HG03159 (cell line): ENCODE results near the gene HDAC9.
A peak's percentile ranks its signal among the peaks of the same experiment; 100 is the strongest.

Experiments
- ATAC-seq: cut with Tn5 transposase; IDR thresholded peaks from one replicate; pipeline ENCODE4 v1.9.1; 2021; ENCODE audit warnings: mild to moderate bottlenecking, moderate library complexity; ENCODE audit not compliant: unreplicated experiment

Gene HDAC9

DNA sequence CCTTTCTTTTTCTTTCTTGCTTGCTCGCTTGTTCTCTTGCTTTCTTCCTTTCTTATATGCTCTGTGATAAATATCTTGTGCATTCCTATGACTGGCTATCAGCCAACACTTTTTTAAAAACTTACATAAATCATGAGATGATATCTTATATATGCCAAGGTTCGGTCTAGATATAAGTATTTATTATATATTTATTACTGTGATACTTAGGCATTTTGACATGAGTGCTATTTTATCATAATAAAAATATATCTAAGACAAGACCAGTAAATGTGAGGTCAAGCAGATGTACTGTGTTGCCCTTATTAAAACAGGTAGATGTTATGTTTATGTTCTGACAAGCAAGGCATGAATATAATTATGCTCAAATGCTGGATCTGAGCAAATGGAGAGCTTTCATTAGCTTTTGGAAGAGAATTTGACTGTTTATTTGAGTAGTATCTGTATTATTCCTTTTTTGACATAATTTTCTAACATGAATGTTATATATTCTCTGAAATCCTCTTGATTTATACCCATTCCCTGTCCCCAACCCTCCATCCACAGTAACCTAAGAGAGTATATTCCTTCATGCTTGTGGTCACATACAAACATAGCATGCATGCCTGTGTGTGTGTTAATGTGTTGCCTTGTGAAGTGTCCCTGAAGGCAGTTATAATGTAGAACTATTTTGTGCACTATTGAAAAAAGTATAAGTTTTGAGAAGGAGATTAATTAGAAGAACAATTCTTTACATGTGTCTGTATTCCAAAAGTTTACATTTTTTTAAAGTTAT lies 158.0 kb downstream of the HDAC9 start:
- no peak for ATAC-seq

DNA sequence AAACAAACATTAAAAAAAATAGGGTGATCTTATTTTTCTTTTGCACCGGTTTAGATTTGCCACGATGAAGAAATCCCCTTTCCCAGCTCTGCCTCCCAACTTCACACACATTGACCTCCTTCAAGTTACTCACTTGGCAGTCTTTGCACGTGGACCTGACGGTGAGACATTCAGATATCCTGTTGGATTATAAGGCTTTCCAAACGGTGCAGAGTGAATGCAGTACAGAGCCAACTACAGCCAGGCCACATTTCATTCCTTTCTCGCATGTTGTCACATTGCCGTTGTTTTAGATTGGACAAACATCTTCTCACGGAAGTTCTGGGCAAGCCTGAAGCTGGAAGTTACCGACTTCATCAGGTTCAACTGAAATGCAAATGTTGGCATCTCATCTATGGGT lies 159.2 kb downstream of the HDAC9 start:
- ATAC-seq = no peak

DNA sequence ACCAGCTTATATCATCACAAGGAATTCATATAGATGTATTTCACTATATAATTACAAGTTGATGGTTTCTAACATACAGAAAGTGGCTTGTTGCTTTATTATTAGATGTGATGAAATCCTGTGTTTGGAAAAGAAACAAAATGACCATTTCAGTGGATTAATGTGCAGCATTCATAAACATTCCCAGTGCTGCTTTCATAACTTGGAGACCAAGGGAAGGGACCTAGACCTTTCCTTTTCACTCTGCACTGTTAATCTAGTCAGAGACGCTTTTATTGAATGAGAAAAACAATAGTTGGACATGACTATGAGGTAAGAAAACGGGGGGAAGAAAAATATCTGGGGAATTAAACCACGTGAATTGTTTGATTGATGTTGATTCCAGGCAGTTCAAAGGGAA lies 160.0 kb downstream of the HDAC9 start:
- ATAC-seq = no peak

DNA sequence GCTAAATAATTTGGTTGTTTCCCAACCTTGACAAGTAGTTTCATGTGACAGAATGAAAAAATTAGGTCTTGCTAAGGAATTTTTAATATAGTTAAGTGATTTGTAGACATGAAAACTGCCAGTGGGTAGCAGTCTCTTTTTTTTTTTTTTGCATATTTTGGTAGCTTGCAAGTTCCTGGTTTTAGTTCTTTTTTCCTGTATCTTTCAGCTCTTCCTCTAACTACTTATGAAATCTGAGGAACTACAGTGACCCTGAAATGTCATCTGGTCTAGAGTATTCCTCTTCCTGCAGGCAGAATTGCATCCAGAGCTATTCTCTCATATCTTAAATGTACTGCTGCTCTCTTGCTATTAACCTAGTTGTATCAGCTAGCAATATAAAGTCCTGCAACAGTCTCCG lies 160.4 kb downstream of the HDAC9 start:
- no peak for ATAC-seq

DNA sequence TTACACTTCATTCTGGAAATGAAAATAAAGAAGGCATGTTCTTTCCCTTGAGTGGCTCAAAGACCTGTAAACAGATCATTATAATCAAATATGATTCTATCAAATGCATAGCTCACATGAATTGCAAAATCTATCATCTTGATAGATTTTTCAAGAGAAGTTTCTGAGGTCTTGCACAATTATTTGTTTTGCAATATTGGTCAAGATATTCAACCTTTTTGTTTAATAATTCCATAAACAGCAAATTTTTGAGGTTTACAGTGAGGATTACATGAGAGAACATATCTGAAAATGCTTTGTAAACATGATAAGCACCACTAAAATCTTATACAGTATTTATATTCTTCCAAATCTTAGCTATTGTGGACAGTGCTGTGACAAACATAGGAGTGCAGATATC lies 160.8 kb downstream of the HDAC9 start:
- no peak for ATAC-seq

DNA sequence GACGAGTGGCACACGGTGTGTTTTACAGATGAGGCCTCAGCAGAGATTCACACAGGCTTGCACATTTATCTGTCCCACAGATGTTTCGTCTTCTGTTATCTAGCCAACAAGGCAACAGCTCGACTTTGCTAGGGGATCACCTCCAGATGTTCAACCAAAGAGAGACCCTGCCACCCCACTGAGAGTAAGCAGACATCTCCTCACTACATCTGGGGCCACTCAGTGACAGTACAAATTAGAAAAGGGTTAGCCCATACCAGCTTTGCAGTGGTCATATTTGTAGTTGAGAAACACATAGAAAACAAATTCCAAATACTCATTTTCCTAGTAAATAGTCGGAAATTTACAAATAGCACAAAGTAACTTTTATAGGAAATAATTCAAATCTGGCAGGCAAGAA lies 164.2 kb downstream of the HDAC9 start:
- no peak for ATAC-seq

DNA sequence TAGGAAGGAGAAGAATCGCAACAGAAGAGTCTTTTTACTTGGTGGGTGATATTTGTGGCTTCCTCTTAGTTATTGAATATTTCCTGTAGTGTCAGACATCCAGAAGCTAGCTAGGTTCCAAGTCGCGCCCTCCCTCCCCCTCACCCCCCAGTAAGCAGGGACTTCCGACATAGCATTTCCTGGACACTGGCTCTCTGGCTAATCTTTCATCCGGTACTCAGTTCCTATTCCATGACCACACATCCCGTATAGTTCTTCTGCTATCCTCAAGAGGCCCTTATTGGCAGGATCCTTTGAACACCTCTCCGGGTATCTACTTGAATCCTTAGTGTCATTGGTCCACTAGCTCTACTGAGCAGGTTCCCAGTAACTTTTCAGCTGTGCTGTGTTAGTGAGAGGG lies 167.8 kb downstream of the HDAC9 start:
- no peak for ATAC-seq

- peak; percentile 100 for ATAC-seq
These were observed 170.7 kb downstream of the HDAC9 start for GRCh38 chr7:18666107-18666728.

GRCh38 chr7:18667466-18667865 lies 171.9 kb downstream of the HDAC9 start:
- ATAC-seq = no peak

- no peak for ATAC-seq
These were observed 175.6 kb downstream of the HDAC9 start for GRCh38 chr7:18671176-18671575.

DNA sequence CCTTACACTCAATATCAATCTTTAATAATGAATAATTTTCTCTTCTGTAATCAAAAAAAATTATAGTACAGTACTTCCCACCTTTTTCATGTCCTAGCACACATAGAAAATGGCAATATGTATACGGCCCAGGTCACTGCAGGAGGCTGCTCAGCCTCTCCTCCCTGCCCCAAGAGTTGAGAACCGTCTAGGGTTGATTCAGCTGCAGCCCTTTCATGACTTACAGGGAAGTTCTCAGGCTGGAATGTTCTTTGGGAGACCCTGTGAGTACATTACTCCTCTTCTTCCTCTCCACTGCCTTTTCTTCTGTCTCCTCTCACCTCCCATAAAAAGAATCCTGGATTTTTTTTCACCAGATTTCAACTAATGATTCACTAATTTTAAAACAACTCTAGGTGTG lies 180.0 kb downstream of the HDAC9 start:
- no peak for ATAC-seq

- ATAC-seq = no peak
These were observed 183.7 kb downstream of the HDAC9 start for GRCh38 chr7:18679261-18679660.

- ATAC-seq = no peak
These were observed 185.0 kb downstream of the HDAC9 start for GRCh38 chr7:18680576-18680975.

GRCh38 chr7:18684916-18685315 lies 189.4 kb downstream of the HDAC9 start:
- ATAC-seq = no peak

DNA sequence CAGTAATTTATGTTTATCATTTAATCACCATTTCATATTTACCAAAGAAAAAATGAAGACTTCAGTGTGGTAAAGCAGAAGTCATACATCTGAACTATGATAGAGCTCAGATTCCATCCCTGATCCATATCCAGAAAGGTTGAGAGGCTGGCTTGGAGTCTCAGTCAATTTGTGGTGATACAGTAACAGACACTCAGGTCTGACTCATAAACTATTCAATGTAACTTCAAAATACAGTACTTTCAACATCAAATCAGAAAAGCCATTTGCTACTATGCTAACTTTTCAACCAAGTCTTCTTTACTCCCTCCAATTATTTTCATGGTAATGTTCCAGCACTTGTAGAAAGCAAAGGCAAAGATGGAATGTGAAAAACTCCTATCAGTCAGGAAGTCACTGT lies 190.4 kb downstream of the HDAC9 start:
- no peak for ATAC-seq

GRCh38 chr7:18689551-18689950 lies 194.0 kb downstream of the HDAC9 start:
- ATAC-seq = no peak

GRCh38 chr7:18693406-18693805 lies 197.9 kb downstream of the HDAC9 start:
- no peak for ATAC-seq

DNA sequence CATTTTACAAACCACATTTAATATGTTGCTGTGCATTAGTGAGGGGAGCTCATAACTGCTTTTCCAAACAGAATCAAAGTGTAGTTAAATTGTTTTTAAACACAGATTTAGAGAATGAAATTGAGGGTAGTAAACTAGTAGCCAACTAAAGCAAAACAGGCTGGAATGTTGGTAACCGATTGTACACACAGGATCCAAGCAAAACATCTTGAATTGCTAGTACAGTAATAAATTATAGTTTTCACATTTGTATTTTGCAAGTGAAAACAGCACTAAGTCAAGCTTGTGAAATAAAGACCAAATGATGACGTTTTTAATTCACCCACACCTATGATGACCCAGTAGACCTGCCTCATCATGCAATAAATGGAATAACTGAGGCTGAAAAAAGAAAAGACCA lies 198.3 kb downstream of the HDAC9 start:
- ATAC-seq = no peak

- ATAC-seq = no peak
These were observed 198.9 kb downstream of the HDAC9 start for GRCh38 chr7:18694484-18694883.

- ATAC-seq = no peak
These were observed 199.4 kb downstream of the HDAC9 start for GRCh38 chr7:18694911-18695310.

DNA sequence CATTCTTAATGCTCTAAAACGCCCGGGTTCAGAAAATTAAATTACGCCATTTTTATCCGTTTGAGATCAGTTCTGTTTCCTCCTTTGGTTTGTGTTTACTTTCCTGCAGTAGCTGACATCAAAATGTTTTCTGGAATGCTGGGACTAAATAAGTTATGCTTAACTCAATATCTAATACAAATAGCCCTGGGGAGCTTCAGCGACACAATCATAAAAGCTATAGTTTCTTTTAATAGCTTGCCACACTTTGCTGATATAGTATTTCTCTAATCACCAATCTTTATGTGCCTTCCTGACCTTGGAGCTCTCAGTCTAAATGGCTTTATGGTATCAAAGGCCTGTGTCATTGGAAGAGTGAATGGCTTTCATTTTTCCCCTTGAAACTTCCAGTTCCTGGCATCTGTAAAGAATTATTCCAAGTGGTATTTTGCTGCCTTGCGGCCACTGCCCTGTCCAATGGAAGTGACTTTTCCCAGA lies 202.7 kb downstream of the HDAC9 start:
- ATAC-seq = no peak

- ATAC-seq = peak; percentile 76
These were observed 204.6 kb downstream of the HDAC9 start for GRCh38 chr7:18700147-18700546.
